ENCODE measurements around the gene CCT6B. TPM values are rescaled to one million over a fixed set of nuclear protein-coding genes. Genes with fewer than 3 reads are reported as not detected.

CCT6B gene
- total and polyA plus RNA-seq, 2 of the 13 experiments (the other 11 are each of a cell fraction or from before 2014, with no cell fraction given) = 0.41 to 1.4 TPM

Other genes with a start within 250 kb of the CCT6B start
- gene ZNF830, start 80 bp upstream of the CCT6B start, total RNA-seq (2016; rRNA removed; fragmentation: Illumina TruSeq; extraction: Trizol) = 18.9 and 19.0 TPM in 2 replicates
- 4.7 and 6.1 TPM in 2 replicates for gene ZNF830, start 80 bp upstream of the CCT6B start, polyA plus RNA-seq (2011; rRNA removed)
- 34.5 and 36.2 TPM in 2 replicates for gene LIG3, start 19.1 kb upstream of the CCT6B start, total RNA-seq (2016; rRNA removed; fragmentation: Illumina TruSeq; extraction: Trizol)
- gene LIG3, start 19.1 kb upstream of the CCT6B start, polyA plus RNA-seq (2011; rRNA removed) = 23.7 and 34.4 TPM in 2 replicates
- gene RFFL, start 102.2 kb upstream of the CCT6B start, total RNA-seq (2016; rRNA removed; fragmentation: Illumina TruSeq; extraction: Trizol) = 24.3 and 36.7 TPM in 2 replicates
- gene RFFL, start 102.2 kb upstream of the CCT6B start, polyA plus RNA-seq (2011; rRNA removed) = 45.0 and 48.6 TPM in 2 replicates
- gene RAD51D, start 158.4 kb upstream of the CCT6B start, total RNA-seq (2016; rRNA removed; fragmentation: Illumina TruSeq; extraction: Trizol) = 12.9 and 13.1 TPM in 2 replicates
- 6.4 and 6.7 TPM in 2 replicates for gene RAD51D, start 158.4 kb upstream of the CCT6B start, polyA plus RNA-seq (2011; rRNA removed)
- gene FNDC8, start 160.2 kb upstream of the CCT6B start, total RNA-seq (2016; rRNA removed; fragmentation: Illumina TruSeq; extraction: Trizol) = not detected in 2 replicates
- gene FNDC8, start 160.2 kb upstream of the CCT6B start, polyA plus RNA-seq (2011; rRNA removed) = not detected in 2 replicates
- gene NLE1, start 180.8 kb upstream of the CCT6B start, total RNA-seq (2016; rRNA removed; fragmentation: Illumina TruSeq; extraction: Trizol) = 34.5 and 35.5 TPM in 2 replicates
- 20.3 and 21.4 TPM in 2 replicates for gene NLE1, start 180.8 kb upstream of the CCT6B start, polyA plus RNA-seq (2011; rRNA removed)
- not detected in 2 replicates for gene UNC45B, start 186.4 kb upstream of the CCT6B start, total RNA-seq (2016; rRNA removed; fragmentation: Illumina TruSeq; extraction: Trizol)
- 0.01 TPM in 1 of 2 replicates, not detected in the other for gene UNC45B, start 186.4 kb upstream of the CCT6B start, polyA plus RNA-seq (2011; rRNA removed)
- gene SLC35G3, start 232.9 kb upstream of the CCT6B start, total RNA-seq (2016; rRNA removed; fragmentation: Illumina TruSeq; extraction: Trizol) = not detected in 2 replicates
- not detected in 2 replicates for gene SLC35G3, start 232.9 kb upstream of the CCT6B start, polyA plus RNA-seq (2011; rRNA removed)